GM23338 (cell line): ENCODE data around the gene ATP6V0C. TPM values are rescaled to one million over a fixed set of nuclear protein-coding genes. Genes with fewer than 3 reads are reported as not detected.

Source experiments
- ATAC-seq: fragments of 200-7000 bp; cut with Tn5 transposase; 3 replicates; pipeline ENCODE4 v1.9.1; 2020
- DNase-seq: peaks from one replicate; pipeline ENCODE4 v3.0.0-alpha.2; 2015; ENCODE audit warnings: low spot score
- H2AFZ ChIP-seq: fragments of 200-600 bp; sonication (generic); 2 replicates; pipeline ENCODE4 v1.8.0; 2016; ENCODE audit warnings: antibody characterized with exemption, mild to moderate bottlenecking, moderate library complexity
- H3F3A ChIP-seq: fragments of 200-600 bp; sonication (generic); replicated peaks from 2 replicates; pipeline ENCODE4 v1.8.0; 2017; ENCODE audit warnings: antibody characterized with exemption, mixed run types, low read depth
- H3K27ac ChIP-seq: fragments of 200-600 bp; sonication (generic); 2 replicates; pipeline ENCODE4 v1.6.1; 2016; ENCODE audit warnings: low read depth
- H3K27me3 ChIP-seq: fragments of 200-600 bp; sonication (generic); 2 replicates; pipeline ENCODE4 v1.8.0; 2016; ENCODE audit warnings: mild to moderate bottlenecking, mixed run types, moderate library complexity; ENCODE audit not compliant: insufficient read depth
- H3K36me3 ChIP-seq: fragments of 200-600 bp; sonication (generic); 2 replicates; pipeline ENCODE4 v1.8.0; 2016; ENCODE audit warnings: mild to moderate bottlenecking; ENCODE audit not compliant: insufficient read depth
- H3K4me1 ChIP-seq: fragments of 200-600 bp; sonication (generic); 2 replicates; pipeline ENCODE4 v1.8.0; 2016; ENCODE audit warnings: mild to moderate bottlenecking, moderate library complexity; ENCODE audit not compliant: insufficient read depth
- H3K4me2 ChIP-seq: fragments of 200-600 bp; sonication (generic); 2 replicates; pipeline ENCODE4 v1.7.1; 2017; ENCODE audit warnings: mixed run types
- H3K4me3 ChIP-seq: fragments of 200-600 bp; sonication (generic); 2 replicates; pipeline ENCODE4 v1.6.1; 2016; ENCODE audit warnings: mixed run types
- H3K79me2 ChIP-seq: fragments of 200-600 bp; sonication (generic); replicated peaks from 2 replicates; pipeline ENCODE4 v1.8.0; 2017; ENCODE audit warnings: mild to moderate bottlenecking; ENCODE audit not compliant: insufficient read depth
- H3K9me2 ChIP-seq: fragments of 200-600 bp; sonication (generic); 2 replicates; pipeline ENCODE4 v1.8.0; 2017; ENCODE audit not compliant: insufficient read depth
- H4K20me1 ChIP-seq: fragments of 200-600 bp; sonication (generic); replicated peaks from 2 replicates; pipeline ENCODE4 v1.8.0; 2017; ENCODE audit warnings: mild to moderate bottlenecking; ENCODE audit not compliant: insufficient read depth
- H3K27ac Mint-ChIP-seq: 2 replicates; pipeline ENCODE4 v1.8.0; 2020; ENCODE audit warnings: inconsistent platforms, mild to moderate bottlenecking, moderate library complexity, mixed read lengths
- H3K27me3 Mint-ChIP-seq: 3 replicates; pipeline ENCODE4 v1.8.0; 2022; ENCODE audit warnings: low read depth, mild to moderate bottlenecking, moderate library complexity, mixed read lengths, inconsistent platforms; ENCODE audit not compliant: insufficient read depth, poor library complexity
- H3K36me3 Mint-ChIP-seq: 3 replicates; pipeline ENCODE4 v1.8.0; 2021; ENCODE audit warnings: low read depth, mild to moderate bottlenecking, inconsistent platforms, moderate library complexity, mixed read lengths
- H3K4me1 Mint-ChIP-seq: 3 replicates; pipeline ENCODE4 v1.8.0; 2020; ENCODE audit warnings: mild to moderate bottlenecking, inconsistent platforms, mixed read lengths
- H3K4me3 Mint-ChIP-seq: 3 replicates; pipeline ENCODE4 v1.8.0; 2021; ENCODE audit warnings: moderate library complexity, mild to moderate bottlenecking, inconsistent platforms, mixed read lengths
- H3K9me3 Mint-ChIP-seq: 3 replicates; pipeline ENCODE4 v1.8.0; 2020; ENCODE audit warnings: moderate library complexity, mild to moderate bottlenecking, inconsistent platforms, mixed read lengths
- CREB1 ChIP-seq: fragments of 250-450 bp; sonication (Bioruptor Pico); IDR thresholded peaks from 2 replicates; pipeline ENCODE4 v1.5.0; 2020; ENCODE audit warnings: low read depth, mild to moderate bottlenecking, moderate library complexity
- CTCF ChIP-seq, 2 experiments: fragments of 200-600 bp in 1 of 2; sonication (generic) in 1 of 2; conservative IDR thresholded peaks; 2 replicates each; pipeline versions ENCODE4 v1.5.1 to v1.6.1; 2016 to 2017; ENCODE audit warnings: antibody characterized with exemption in 2 of 2, low read depth in 2 of 2, mild to moderate bottlenecking in 2 of 2, moderate library complexity in 1 of 2
- EZH2 ChIP-seq: fragments of 200-600 bp; sonication (generic); IDR thresholded peaks from one replicate; pipeline ENCODE4 v1.8.0; 2017; ENCODE audit warnings: antibody characterized with exemption, mild to moderate bottlenecking, low read depth; ENCODE audit not compliant: unreplicated experiment
- EZH2phosphoT487 ChIP-seq: fragments of 200-600 bp; sonication (generic); IDR thresholded peaks from one replicate; pipeline ENCODE4 v1.8.1; 2018; ENCODE audit warnings: antibody characterized with exemption; ENCODE audit not compliant: unreplicated experiment
- JUNB ChIP-seq: IDR thresholded peaks from one replicate; pipeline ENCODE4 v1.6.1; 2016; ENCODE audit warnings: antibody characterized with exemption; ENCODE audit not compliant: unreplicated experiment
- NANOG ChIP-seq: IDR thresholded peaks from 2 replicates; pipeline ENCODE4 v1.6.1; 2016; ENCODE audit warnings: antibody characterized with exemption, borderline replicate concordance
- ZNF114 ChIP-seq: fragments of 250-450 bp; sonication (Bioruptor Pico); IDR thresholded peaks from 2 replicates; pipeline ENCODE4 v1.5.0; 2020; ENCODE audit warnings: mild to moderate bottlenecking, moderate library complexity
- ZNF331 ChIP-seq: fragments of 250-450 bp; sonication (Bioruptor Pico); IDR thresholded peaks from 2 replicates; pipeline ENCODE4 v1.5.0; 2020; ENCODE audit warnings: low read depth, mild to moderate bottlenecking, moderate library complexity
- ZNF462 ChIP-seq: fragments of 250-450 bp; sonication (Bioruptor Pico); IDR thresholded peaks from 2 replicates; pipeline ENCODE4 v1.5.0; 2020; ENCODE audit warnings: mild to moderate bottlenecking, moderate library complexity
- polyA plus RNA-seq: library from polyadenylated mRNA; unstranded; fragments of >200 nt; fragmentation: Nextera tagmentation; extraction: Ambion mirVana; gene quantifications from 2 replicates; pipeline ENCODE4 v1.2.1, GENCODE V29; 2016
- total RNA-seq: library from RNA; depleted of rRNA; stranded (reverse); fragments of >200 nt; shearing (Covaris generic); gene quantifications from 2 replicates; pipeline ENCODE4 v1.2.3, GENCODE V29; 2014

ATP6V0C gene
- total and polyA plus RNA-seq, 2 experiments from 2014 or later = 98.2 to 162 TPM

GRCh38 chr16:2483939-2484897 lies 29.5 kb upstream of the ATP6V0C start:
- Histone ChIP-seq H3K4me2 (no peak overlapping the region), H3K4me3 (no peak overlapping the region), H4K20me1 (0 out of 2 replicates have a peak, but pooled peaks cover 3% of the 10 kb centered on the region), H3K27ac (no peak overlapping the region), H2AFZ (no peak overlapping the region), H3K9me2 (no peaks in the 10 kb centered on the region), H3F3A (no peaks in the 10 kb centered on the region), H3K79me2 (0 out of 2 replicates have a peak, but pooled peaks cover 6% of the 10 kb centered on the region), H3K4me1 (no peaks in the 10 kb centered on the region), H3K27me3 (no peaks in the 10 kb centered on the region), H3K36me3 (no peaks in the 10 kb centered on the region)
- Mint-ChIP-seq H3K9me3 (no peaks in the 10 kb centered on the region), H3K36me3 (no peaks in the 10 kb centered on the region; the same call in 1 of the 3 replicates), H3K27ac (no peak overlapping the region), H3K4me1 (peaks cover 20% of the 10 kb centered on the region), H3K27me3 (peaks cover 17% of the 10 kb centered on the region), H3K4me3 (no peak overlapping the region)
- ATAC-seq = no peak
- TF ChIP-seq JUNB = no peak
- TF ChIP-seq EZH2phosphoT487 = no peak
- TF ChIP-seq CTCF (conservative IDR thresholded peaks at IDR 0.05; ENCODE audit: low read depth in 2 of 2) = no peak
- no peak for TF ChIP-seq EZH2
- no peak for TF ChIP-seq ZNF462 (CRISPR knock-in tag)
- TF ChIP-seq ZNF331 (CRISPR knock-in tag) = no peak
- TF ChIP-seq CREB1 (CRISPR knock-in tag) = no peak
- no peak for TF ChIP-seq NANOG
- TF ChIP-seq ZNF114 (CRISPR knock-in tag) = no peak
- no peak for DNase-seq
